HepG2 (cell line): Measurements from ENCODE around the gene TSPAN9. TPM values are rescaled to one million over a fixed set of nuclear protein-coding genes. Genes with fewer than 3 reads are reported as not detected.
A peak's percentile ranks its signal among the peaks of the same experiment; 100 is the strongest.

Experiments used
- CTCF ChIP-seq: sonication (generic); formaldehyde crosslinking; IDR thresholded peaks from 2 replicates; pipeline ENCODE4 v1.5.0; 2020; ENCODE audit warnings: mild to moderate bottlenecking, missing genetic modification reagents, moderate library complexity
- EEA1 ChIP-seq: sonication (generic); formaldehyde crosslinking; IDR thresholded peaks from 2 replicates; pipeline ENCODE4 v1.5.1; 2020; ENCODE audit warnings: mild to moderate bottlenecking, missing genetic modification reagents, borderline replicate concordance
- EP300 ChIP-seq, 3 experiments: sonication (generic) in 1 of 3; formaldehyde crosslinking in 1 of 3; IDR thresholded peaks; 2 replicates each; pipeline versions ENCODE4 v1.5.1 to v1.6.1; 2011 to 2020; ENCODE audit warnings: low read depth in 2 of 3, low read length in 2 of 3, borderline replicate concordance in 1 of 3, improper control_type of control experiment in 1 of 3, mild to moderate bottlenecking in 1 of 3, missing genetic modification reagents in 1 of 3, moderate library complexity in 1 of 3
- FOXK2 ChIP-seq: fragments of 450-650 bp; IDR thresholded peaks from 2 replicates; pipeline ENCODE4 v1.6.1; 2016
- GATAD1 ChIP-seq: IDR thresholded peaks from 2 replicates; pipeline ENCODE4 v1.6.1; 2016; ENCODE audit warnings: missing genetic modification reagents, missing compliant biosample characterization
- HDAC1 ChIP-seq: sonication (generic); formaldehyde crosslinking; IDR thresholded peaks from 2 replicates; pipeline ENCODE4 v1.5.1; 2020; ENCODE audit warnings: mild to moderate bottlenecking, missing genetic modification reagents
- HNF4A ChIP-seq: sonication (generic); formaldehyde crosslinking; IDR thresholded peaks from 2 replicates; pipeline ENCODE4 v1.4.0; 2020; ENCODE audit warnings: missing genetic modification reagents
- RBM22 ChIP-seq: fragments of 200-400 bp; formaldehyde crosslinking; optimal IDR thresholded peaks from 2 replicates; pipeline ENCODE3; 2017; ENCODE audit warnings: mild to moderate bottlenecking, low read length, moderate library complexity
- TBP ChIP-seq: sonication (generic); formaldehyde crosslinking; IDR thresholded peaks from 2 replicates; pipeline ENCODE4 v1.5.0; 2020; ENCODE audit warnings: missing genetic modification reagents
- ZBED4 ChIP-seq: sonication (generic); formaldehyde crosslinking; IDR thresholded peaks from 2 replicates; pipeline ENCODE4 v1.4.0; 2020; ENCODE audit warnings: missing genetic modification reagents, borderline replicate concordance
- ZHX1 ChIP-seq: sonication (generic); formaldehyde crosslinking; IDR thresholded peaks from 2 replicates; pipeline ENCODE4 v1.8.1; 2022; ENCODE audit warnings: low read depth, mild to moderate bottlenecking, missing genetic modification reagents
- ZNF136 ChIP-seq: sonication (generic); formaldehyde crosslinking; IDR thresholded peaks from 2 replicates; pipeline ENCODE4 v1.8.1; 2022; ENCODE audit warnings: low read depth, mild to moderate bottlenecking, moderate library complexity, missing genetic modification reagents
- ZNF180 ChIP-seq: sonication (generic); formaldehyde crosslinking; IDR thresholded peaks from 2 replicates; pipeline ENCODE4 v1.4.0; 2020; ENCODE audit warnings: low read depth, missing genetic modification reagents, borderline replicate concordance
- ZNF484 ChIP-seq: sonication (generic); formaldehyde crosslinking; IDR thresholded peaks from 2 replicates; pipeline ENCODE4 v1.5.1; 2020; ENCODE audit warnings: mild to moderate bottlenecking, low read depth, missing genetic modification reagents, borderline replicate concordance
- ZNF496 ChIP-seq: sonication (generic); formaldehyde crosslinking; IDR thresholded peaks from 2 replicates; pipeline ENCODE4 v1.8.1; 2023; ENCODE audit warnings: mild to moderate bottlenecking, moderate library complexity, missing genetic modification reagents; ENCODE audit not compliant: insufficient replicate concordance
- ZNF564 ChIP-seq: sonication (generic); formaldehyde crosslinking; IDR thresholded peaks from 2 replicates; pipeline ENCODE4 v1.8.1; 2023; ENCODE audit warnings: mild to moderate bottlenecking, missing genetic modification reagents
- ZNF597 ChIP-seq: sonication (generic); formaldehyde crosslinking; IDR thresholded peaks from 2 replicates; pipeline ENCODE4 v1.5.0; 2020; ENCODE audit warnings: missing genetic modification reagents
- polyA plus RNA-seq, 8 experiments: library from polyadenylated mRNA; depleted of rRNA in 3 of 8; stranded (reverse) in 7 of 8; unstranded in 1 of 8; fragments of >200 nt; fragmentation: Illumina TruSeq in 4 of 8; extraction: Trizol in 4 of 8; gene quantifications; 2 replicates each; pipeline versions ENCODE4 v1.2.1 to v1.2.3, GENCODE V29; 2011 to 2016; ENCODE audit warnings: low read depth in 4 of 8, missing spikeins in 1 of 8, mixed read lengths in 1 of 8; ENCODE audit not compliant: insufficient read depth in 1 of 8
- total RNA-seq, 5 experiments: library from RNA; depleted of rRNA; stranded (reverse); fragments of >200 nt; fragmentation: Illumina TruSeq; extraction: Trizol; gene quantifications; 2 replicates each; pipeline ENCODE4 v1.2.3, GENCODE V29; 2016; ENCODE audit warnings: low read depth in 1 of 5
- TF ChIP-seq, protein P1 (sequence below): sonication (generic); formaldehyde crosslinking; IDR thresholded peaks from 2 replicates; pipeline ENCODE4 v1.5.0; 2020; ENCODE audit warnings: missing genetic modification reagents, mild to moderate bottlenecking, borderline replicate concordance

The TSPAN9 gene
- total and polyA plus RNA-seq, 2 of the 13 experiments (the other 11 are each of a cell fraction or from before 2014, with no cell fraction given) = 18.1 to 42.3 TPM

DNA sequence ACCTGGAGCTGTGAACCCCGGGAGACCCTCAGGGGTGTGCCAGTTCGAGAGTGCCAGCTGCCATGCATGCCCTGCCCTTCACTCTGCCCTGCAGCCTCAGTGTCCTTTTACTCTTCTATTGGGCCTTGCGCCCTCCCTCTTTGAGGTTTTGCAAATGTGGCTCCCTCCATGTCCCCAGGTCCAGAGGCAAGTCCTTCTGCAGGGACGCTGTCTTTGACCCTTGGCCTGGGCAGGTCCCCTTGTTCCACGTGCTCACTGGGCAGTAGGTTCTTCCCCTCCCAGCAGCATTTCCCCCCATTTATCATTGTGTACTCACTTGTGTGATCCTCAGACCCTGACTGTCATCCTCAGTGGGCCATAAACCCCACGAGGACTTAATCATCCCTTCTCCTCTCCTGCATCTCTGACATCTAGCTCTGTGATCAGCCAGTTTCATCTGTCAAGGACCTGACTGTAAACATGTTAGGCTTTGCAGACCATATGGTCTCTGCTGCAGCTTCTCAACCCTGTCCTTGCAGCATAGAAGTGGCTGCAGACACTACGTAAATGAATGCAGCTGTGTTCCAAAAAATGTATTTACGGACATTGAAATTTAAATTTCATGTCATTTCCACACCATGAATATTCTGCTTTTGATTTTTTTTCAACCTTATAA, 36.6 kb downstream of the TSPAN9 start (continued):
- TF ChIP-seq ZBED4 (CRISPR knock-in tag) (no peak), FOXK2 (no peak), CTCF (CRISPR knock-in tag) (0 out of 2 replicates have a peak, but pooled peaks have one; percentile 3), ZNF496 (CRISPR knock-in tag) (no peak), ZNF136 (no peak), TBP (CRISPR knock-in tag) (no peak), EEA1 (CRISPR knock-in tag) (no peak), ZNF597 (no peak), ZNF564 (no peak), HNF4A (CRISPR knock-in tag) (peak; percentile 53; the same call in 1 of the 2 replicates), ZNF180 (CRISPR knock-in tag) (no peak), RBM22 (no peak), ZHX1 (CRISPR knock-in tag) (no peak), HDAC1 (CRISPR knock-in tag) (no peak), GATAD1 (CRISPR knock-in tag) (no peak), EP300 (IDR thresholded peaks at IDR 0.05; ENCODE audit: low read depth in 2 of 2, low read length in 2 of 2) (no peak), EP300 (CRISPR knock-in tag; IDR thresholded peaks at IDR 0.05; ENCODE audit: borderline replicate concordance) (no peak), ZNF484 (CRISPR knock-in tag) (no peak)
- TF ChIP-seq, protein P1, sequence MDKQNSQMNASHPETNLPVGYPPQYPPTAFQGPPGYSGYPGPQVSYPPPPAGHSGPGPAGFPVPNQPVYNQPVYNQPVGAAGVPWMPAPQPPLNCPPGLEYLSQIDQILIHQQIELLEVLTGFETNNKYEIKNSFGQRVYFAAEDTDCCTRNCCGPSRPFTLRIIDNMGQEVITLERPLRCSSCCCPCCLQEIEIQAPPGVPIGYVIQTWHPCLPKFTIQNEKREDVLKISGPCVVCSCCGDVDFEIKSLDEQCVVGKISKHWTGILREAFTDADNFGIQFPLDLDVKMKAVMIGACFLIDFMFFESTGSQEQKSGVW = no peak
